HG02759 (cell line): ENCODE results near the gene EPHA2.

Experiments used
- ATAC-seq: cut with Tn5 transposase; IDR thresholded peaks from one replicate; pipeline ENCODE4 v1.9.1; 2021; ENCODE audit warnings: mild to moderate bottlenecking, moderate library complexity; ENCODE audit not compliant: unreplicated experiment

The EPHA2 gene

DNA sequence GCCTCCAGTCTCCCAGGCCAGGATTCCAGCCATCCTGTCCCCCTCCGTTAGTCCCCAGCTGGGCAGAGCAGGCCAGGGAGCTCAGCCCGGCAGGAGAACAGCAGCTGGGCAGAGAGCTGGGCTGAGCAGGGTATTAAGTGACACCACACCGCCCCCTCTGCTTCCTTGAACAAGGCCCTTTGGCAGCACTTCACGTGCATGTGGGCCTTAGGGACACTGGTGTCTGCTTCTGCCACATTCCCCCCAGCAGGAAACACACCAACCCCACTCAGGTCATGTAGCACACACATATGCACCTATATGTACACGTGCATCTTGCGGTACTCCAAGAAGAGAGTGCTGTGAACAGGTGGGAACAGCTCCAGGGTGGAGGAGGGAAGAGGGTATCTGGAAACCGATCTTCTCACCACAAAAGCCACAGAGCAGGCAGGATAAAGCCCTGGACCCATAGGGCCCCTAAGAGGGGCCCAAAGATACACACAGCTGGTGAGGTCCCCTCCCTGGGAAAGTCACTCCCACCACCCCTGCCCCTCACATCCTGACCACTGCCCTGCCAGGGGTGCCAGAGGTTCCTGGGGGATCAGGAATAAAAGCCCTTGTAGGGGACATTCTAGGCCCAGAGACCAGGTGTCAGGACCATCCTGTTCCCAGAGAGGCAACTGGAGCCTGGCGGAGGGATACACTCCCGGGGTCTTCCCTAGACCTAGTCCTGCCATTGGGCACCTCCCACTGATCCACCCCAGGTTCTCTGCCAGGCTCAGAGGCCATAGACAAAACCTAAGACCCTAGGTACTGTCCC is 4.5 kb downstream of the EPHA2 start:
- no peak for ATAC-seq

DNA sequence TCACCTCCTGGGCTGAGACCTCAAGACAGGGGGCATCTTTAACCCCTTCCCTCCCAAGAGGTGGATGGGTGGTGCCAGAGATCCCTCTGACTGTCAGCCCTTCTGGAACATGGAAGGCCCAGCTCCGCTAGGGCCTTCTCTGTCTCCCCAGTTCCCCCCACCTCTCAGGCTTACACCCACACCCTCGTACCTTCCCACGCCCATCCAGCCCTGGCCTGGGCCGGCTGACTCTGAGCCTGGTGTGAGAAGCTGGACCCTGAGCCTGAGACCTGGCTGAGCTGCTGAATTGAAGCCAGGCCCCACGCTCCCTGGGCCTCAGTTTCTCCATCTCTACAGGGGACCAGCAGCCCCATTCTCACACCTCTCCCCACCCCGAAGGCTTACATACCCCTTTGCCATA is 5.4 kb downstream of the EPHA2 start:
- no peak for ATAC-seq

DNA sequence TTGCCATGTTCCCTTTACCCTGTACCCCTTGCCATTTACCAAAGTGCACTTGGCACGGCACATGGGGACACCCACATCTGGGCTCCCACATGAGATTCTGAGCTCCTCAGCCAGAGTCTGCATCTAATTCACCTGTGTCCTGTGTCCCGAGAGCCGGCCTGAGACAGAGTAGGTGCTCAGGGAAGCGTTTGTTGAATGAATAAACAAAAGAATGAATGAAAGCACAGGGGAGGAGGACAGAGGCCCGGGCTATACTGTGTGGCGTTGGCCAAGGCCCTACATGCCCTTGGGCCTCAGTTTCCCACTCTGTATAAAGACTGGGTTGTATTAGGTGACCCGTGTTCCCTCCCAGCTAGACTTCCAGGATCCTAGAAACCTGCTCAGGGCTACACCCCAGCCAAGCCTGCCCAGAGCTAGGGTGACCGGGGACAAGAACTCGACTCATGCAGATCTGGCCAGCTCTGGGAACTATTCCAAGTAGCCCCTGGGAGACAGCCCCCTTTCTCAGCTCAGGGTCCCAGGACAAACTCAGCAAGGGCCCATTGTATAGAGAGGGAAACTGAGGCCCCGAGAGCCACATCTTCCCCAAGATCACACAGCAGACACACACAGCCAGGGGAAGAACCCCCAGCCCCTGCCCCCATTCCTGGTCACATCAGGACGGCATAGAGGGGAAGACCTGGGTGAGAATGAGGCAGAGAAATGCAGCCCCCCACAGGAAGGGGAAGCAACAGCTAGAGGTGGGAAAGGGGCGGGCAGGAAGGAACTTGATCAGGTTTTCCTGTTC is 6.0 kb downstream of the EPHA2 start:
- no peak for ATAC-seq

DNA sequence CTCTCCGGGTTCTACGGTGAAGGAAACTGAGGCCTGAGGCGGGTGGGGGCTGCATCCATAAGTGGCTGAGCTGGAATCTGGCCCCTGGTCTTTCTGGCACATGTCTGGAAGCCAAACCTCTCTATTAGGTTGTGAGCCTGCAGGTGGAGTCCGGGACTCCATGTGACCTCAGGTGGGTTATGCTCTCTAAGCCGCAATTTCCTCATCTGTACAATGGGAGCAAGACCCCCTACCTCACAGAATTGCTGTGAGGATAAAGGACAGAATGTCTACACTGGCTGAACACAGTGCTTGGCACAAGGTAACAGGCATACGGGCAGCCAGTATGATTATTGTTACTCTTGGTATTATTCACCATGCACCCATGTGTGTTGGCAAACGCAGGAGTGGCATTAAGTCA is 6.7 kb downstream of the EPHA2 start:
- no peak for ATAC-seq

DNA sequence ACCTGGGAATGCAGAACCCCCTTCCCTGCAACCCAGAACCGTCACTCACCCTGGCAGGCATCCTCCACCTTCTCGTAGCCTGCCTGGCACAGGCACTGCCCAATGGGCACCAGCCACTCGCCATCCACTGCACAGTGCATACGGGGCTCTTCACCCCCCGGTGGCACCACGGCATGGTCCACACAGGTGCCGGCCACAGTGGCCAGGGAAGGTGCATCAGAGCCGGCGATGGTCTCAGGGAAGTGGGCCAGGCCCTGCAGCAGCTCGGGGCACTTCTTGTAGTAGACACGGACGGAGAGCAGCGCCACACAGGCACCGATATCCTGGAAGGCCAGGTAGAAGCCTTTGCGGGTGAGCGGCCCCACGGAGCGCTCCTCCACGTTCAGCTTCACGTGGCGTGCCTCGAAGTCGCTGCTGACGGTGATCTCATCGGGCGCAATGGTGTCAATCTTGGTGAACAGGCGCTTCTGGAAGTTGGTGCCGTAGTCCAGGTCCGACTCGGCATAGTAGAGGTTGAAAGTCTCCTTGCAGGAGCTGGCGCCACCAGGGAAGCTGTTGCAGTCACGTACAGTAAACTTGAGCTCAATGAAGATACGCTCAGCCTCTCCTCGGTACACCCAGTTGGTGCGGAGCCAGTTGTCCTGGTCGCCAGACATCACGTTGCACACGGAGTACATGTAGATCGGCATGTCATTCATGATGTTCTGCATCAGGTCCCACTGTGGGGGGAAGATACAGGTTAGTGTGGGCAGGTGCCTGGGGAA is 7.4 kb downstream of the EPHA2 start:
- no peak for ATAC-seq

DNA sequence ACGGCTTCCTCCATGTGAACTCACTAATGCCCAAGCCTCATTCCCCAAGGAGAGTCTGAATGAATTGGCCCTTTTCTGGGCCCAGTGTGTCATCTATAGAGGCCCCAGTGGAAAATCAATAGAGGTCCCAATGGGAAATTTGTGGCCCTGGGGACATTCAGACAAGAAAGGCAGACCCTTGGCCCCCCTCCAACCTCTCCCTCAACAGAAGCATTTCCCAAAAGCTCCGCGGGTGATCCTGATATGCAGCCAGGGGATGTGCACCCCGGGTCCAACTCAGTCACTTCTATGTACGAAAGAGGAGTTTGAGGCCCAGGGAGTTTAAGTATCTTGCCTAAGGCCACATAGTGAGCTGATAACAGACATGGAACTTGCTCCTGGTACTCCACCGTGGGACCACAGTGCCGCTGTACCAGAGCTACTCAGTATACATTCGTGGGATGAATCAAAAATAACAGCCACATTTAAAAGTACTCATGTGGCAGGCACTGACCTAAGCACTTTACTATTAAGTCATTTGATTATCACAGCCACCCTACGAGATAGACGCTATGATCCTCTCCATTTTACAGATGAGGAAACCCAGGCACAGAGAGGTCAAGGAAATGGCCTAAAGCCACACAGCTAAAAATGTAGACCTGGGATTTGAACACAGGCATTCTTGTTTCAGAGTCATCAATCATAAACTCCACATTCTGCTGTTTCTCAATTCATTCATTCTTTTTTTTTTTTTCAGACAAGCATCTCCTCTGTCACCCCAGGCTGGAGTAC is 8.5 kb downstream of the EPHA2 start:
- ATAC-seq, result no peak

DNA sequence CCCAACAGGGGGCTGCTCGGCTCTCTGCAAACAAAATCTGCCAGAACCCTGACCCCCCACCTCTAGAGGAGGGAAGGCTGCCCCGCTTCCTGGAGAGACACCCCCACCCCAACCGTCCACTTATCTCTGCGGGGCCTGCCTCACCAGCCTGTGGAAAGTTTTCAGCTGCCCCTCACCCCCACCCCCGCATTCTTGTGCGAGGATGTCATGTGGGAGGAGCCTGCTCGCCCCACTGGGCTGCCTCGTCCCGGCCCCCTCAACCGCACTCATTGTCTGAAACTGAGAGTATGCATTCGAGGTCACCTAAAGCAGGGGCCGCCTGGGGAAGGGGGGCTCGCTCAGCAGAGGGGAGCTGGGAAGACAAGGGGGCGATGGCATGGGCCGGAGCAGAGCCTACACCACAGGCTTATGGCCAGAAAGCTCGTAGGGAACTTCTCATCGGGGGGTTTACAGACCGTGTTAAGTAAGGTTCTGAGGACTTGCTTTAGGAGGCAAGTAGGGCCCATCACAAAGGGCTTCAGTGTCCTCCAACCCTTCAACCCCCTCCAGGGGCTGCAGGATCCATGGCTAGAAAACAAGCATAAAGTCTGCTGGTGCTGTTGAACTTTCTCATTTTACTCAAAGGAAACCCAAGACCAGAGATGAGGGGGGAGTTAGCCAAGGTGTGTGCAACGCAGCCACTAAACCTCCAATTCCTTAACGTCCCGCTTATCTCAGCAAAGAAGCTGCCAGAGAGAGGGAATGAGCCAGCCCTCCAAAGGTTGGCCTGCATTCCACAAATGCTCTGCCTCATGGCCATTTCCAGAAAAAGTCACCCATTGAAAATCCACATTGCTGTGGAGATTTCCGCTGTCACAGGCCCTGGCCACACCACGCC is 9.4 kb downstream of the EPHA2 start:
- ATAC-seq, result no peak

DNA sequence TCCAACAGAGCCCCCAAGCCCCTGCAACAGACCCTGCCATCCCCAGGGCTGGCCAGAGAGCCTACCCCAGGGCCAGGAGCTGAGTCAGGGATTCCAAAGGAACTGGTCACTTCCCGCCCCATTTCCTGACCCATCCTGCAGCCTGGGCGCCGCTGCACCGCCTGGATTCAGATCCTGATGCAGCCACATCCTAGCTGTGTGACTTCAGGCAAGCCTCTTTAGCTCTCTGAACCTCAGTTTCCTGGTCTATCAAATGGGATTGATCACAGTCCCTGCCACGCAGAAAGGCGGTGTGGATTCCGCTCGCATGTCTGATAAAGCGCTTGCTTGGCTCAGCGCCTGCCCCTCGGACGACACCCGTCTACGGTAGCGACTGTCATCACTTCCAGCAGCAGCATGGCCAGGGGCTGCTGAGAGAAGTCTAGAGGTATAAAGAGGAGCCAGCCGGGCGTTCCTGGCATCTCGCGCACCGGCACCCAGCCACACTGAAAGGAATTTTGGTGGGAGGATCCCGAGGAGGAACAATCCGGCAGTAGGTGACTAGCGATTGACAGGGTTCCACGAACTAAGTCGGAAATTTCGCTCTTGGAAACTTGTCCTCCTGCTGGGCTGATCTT is 10.1 kb downstream of the EPHA2 start:
- ATAC-seq, result no peak

DNA sequence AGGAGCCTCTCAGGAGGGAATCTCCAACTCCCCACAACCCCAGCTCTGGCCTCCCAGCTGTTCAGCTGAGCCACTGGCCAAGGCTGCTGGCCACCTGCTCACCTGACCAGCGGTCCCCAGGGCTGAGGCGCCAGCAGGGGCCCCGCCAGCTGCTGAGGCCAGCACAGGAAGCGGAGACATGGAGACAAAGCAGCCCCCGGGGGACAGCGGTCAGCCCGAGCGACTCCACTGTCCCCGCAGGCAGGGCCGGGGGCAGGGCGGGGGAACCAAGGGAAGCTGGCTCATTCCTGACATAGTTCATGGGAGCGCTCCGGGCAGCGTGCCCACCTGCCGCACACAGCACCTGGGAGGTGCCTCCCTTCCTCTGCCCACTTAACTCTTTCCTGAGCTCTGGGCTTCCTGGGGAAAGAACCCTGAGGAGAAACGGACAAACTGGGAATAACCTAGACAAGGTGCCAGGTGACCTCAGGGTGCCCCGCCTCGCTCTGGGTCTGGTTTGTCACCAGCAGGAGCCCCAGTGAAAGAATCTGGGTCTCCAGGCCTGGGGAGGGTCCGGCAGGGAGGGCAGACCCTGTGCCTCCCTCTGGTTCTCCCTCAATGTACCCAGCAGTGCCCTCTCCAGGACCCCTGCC is 10.7 kb downstream of the EPHA2 start:
- no peak for ATAC-seq

DNA sequence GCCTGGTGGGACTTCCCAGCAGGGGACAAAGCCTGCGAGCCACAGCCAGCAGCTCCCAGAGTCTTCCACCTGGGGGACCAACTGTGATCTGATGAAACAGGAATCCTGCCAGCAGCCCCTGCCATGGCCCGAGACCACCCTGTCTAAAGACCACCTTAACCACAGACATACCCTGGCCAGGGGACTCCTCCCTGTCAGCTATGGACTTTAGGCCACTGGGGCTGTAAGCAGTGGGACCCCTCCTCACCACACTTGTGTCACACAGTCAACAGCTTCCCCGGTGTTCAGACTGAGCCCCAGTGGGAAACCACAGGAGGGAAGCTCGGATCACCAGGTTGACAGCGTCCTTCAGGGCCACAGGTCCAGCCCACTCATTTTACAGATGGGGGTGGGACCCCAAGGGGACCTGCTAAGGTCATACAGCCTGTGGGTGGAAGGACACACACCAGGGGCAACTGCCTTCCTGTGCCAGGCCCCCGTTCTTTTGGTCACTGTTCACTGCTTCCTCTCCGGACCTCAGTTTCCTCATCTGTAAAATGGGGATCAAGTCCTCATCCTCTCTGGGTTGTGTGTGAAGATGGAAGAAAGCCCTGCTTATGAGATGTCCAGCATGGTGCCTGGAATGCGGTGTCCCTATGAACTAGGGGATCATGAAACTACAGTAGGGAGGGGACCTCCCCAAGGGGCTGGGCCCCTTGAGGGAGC is 11.4 kb downstream of the EPHA2 start:
- no peak for ATAC-seq

DNA sequence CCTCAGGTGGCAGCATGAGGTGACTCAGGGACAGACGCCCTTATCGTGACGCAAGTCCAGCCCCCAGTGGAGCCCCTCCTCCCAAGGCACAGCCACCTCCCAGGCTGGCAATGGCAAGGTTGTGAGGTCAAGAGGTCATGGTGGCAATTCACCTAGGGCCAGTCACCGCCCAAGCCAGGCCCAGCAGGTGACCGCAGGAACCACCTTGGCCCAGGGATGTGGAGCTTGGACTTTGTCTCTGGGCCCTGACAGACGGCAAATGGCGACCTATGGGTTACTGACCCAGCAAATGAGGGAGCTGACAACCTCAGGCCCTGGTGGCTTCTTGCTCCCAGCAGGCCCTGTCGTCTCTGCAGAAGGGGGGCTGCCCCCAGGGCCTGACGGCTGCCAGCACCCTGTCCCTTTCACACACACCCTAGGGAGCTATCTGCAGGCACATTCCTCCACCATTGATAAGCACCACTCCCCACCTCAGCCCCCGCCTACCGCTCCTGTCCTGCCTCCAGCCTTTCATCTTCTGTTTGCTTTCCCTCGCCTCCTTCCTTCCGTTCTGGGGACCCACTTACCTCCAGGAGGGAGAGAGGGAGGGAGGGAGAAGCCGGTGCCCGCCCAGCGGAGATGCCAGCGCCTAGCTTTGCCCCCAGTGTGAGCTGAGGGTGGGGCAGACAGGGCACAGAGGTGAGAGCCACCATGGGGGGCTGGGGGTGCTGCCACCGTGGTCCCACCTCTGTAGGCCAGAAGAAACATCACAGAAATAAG is 12.1 kb downstream of the EPHA2 start:
- ATAC-seq, result no peak

DNA sequence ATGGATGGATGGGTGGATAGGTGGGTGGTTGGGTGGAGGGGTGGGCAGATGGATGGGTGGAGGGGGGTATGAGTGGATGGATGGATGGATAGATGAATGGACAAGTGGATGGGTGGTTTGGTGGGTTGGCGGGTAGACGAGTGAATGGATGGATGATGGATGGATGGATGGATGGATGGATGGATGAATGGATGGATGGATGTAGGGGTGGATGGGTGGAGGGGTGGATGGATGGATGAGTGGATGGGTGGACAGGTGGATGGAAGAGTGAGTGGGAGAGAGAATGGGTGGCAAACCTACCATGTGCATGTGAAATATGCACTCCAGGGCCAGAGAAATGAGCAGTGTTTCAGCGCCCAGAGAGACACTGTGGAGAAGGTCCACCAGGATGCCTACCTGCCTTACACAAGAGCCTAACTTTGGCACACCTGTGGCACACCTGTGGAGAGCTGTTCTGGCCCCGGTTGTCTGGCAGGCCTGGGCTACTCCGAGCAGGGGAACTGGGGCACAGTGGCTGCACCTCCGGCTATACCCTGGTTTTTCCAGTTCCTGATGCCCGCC is 12.8 kb downstream of the EPHA2 start:
- no peak for ATAC-seq

DNA sequence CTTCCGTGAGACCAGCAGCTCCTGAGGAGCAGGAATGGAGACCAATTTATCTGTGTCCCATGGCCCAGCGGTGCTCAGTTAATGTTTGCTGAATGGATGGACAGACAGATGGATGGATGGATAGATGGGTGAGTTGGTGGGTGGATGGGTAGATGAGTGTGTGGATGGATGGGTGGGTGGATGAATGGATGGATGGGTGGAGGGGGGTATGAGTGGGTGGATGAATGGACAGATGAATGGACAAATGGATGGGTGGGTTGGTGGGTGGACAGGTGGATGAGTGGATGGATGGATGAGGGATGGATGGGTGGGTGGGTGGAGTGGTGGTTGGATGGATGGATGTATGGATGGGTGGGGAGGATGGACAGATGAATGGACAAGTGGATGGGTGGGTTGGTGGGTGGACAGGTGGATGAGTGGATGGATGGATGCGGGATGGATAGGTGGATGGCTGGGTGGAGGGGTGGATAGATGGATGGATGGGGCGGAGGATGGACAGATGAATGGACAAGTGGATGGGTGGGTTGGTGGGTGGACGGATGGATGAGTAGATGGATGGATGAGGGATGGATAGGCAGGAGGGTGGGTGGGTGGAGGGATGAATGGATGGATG is 13.4 kb downstream of the EPHA2 start:
- no peak for ATAC-seq

DNA sequence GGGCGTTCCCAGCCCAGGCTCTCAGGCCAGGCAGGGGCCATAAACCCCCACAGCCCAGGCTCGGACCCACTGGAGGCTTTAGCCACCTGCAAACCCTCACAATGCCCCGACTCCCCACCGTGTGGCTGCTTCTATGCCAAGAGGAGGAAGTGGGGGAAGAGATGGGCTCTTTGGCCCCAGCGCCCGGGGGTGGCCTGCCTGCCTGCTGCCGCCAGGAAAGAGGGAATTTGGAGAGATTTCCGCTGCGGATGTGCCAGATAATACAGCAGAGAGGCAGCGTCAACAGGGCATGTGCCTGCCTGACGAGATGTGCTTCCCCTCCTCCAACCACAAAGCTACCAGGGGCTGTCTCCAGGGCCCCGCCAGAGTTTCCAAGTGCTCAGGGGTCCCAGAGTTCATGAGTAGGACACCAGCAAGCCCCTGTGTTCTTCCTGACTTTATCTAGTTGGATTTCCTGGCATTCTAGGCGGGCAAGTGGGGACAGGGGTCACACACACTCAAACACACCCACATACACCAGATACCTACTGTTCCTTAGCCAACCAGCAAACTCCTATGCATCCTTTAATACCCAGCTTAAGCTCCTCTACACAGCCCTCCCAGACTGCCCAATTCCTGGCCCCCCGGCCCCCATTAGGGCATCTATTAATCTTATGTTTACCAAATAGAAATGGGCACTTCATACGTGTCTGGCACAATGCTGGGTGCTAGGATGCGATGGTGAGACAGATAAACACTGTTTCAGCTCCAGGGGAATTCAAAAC is 14.1 kb downstream of the EPHA2 start:
- no peak for ATAC-seq

DNA sequence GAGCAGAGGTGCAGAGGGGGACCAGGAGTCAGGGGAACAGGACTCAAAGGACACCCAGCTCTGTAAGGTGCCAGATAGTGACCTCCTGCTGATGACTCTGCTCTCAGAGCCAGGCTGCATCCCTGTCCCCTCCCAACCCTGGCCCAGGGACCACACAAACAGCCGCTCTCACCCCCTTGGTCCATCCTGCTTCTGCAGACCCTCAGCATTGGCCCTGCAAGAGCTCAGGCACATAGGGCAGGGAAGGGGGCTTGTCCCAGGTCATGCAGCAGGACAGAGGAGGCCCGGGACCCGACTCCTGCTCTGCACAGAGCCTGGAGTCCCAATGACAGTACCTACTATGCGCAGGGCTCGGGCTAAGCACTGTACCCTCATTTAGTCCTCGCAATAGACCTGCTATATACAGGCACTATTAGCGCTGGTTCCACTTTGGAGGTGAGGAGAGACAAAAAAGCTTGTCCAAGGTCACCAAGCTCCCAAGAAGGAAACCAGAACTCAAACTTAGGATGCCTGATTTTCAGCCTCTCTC is 15.7 kb downstream of the EPHA2 start:
- no peak for ATAC-seq

DNA sequence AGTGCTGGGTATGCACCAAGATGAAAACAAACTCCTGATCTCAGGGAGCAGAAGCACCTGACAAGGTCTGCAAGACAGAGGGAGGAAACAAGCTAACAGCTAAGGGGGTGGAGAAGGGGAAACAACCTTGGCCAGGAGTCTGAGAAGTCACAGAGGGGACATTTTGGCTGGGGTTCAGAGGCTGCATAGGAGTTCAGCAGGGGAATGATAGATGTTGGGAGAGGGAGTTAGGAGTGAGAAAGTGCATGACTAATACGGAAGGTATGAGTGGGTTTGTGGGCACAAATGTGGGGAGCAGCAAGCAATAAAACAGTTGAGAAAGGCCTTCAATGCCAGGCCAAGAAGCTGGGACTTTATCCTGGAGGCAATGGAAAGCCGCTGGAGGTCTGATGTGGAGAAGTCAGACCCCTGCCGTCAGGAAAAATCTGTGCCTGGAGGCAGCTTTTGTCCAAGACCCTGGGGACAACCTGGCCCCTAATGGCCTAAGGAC is 16.4 kb downstream of the EPHA2 start:
- ATAC-seq, result no peak
